GM12801 (cell line): ENCODE data around the gene DOK6.

ENCODE experiments used
- TF ChIP-seq, protein P1 (sequence below): IDR thresholded peaks from one replicate; pipeline ENCODE4 v1.5.1; 2011; ENCODE audit warnings: control low read depth; ENCODE audit not compliant: insufficient read length; ENCODE audit errors: extremely low read depth

DOK6 gene

DNA sequence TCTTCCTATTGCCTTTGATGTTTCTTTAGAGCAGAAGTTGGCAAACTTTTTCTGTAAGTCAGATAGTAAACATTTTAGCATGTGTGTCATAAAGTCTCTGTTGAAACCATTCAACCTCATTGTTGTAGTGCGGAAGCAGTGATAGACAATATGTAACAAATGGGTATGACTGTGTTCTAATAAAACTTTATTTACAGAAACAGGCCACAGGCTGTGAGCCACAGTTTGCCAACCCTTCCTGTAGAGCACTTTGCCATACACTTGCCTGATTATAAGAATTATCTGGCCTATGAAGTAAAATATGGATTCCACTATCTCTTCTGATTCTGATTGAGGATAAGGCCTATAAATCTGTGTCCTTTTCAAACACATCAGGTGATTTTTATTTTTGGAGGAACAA lies 237.4 kb downstream of the DOK6 start:
- TF ChIP-seq, protein P1, sequence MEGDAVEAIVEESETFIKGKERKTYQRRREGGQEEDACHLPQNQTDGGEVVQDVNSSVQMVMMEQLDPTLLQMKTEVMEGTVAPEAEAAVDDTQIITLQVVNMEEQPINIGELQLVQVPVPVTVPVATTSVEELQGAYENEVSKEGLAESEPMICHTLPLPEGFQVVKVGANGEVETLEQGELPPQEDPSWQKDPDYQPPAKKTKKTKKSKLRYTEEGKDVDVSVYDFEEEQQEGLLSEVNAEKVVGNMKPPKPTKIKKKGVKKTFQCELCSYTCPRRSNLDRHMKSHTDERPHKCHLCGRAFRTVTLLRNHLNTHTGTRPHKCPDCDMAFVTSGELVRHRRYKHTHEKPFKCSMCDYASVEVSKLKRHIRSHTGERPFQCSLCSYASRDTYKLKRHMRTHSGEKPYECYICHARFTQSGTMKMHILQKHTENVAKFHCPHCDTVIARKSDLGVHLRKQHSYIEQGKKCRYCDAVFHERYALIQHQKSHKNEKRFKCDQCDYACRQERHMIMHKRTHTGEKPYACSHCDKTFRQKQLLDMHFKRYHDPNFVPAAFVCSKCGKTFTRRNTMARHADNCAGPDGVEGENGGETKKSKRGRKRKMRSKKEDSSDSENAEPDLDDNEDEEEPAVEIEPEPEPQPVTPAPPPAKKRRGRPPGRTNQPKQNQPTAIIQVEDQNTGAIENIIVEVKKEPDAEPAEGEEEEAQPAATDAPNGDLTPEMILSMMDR = no peak

DNA sequence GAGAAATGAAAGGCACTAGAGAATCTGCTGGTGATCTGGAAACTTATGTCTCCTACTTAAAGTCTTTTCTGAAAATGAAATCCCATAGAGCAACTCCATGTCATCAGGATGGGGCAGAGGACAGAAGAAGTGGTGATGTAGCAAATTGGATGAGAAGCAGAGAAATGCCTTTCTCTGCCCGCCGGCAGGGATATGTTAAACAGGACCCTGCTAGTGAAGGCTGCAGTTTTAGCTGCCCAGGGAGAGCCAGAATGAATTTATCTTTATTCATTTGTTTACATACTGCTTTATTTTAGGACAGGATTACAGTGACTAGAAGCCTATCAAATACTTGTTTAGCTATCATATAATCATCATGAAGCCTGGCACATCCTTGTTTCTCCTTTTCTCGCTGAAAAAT lies 247.0 kb downstream of the DOK6 start:
- TF ChIP-seq, protein P1 = no peak

DNA sequence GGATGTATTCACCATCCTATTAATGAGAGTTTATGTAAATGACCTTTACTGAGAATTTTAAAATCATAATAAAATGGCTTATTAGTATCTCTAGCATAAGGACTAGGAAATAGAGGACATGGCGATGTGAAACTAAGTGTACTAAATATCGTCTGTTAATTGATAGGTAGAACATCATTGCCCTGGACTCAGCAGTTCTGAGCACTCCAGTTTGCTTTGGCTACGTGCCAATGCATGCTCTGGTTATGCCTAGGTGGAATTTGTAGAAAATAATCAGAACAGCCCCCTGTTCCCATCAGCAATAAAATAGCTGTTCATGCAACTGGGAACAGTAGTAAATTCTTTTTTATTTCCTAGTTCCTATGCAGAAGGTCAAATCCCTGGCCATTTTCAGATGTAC lies 247.8 kb downstream of the DOK6 start:
- TF ChIP-seq, protein P1 = no peak

DNA sequence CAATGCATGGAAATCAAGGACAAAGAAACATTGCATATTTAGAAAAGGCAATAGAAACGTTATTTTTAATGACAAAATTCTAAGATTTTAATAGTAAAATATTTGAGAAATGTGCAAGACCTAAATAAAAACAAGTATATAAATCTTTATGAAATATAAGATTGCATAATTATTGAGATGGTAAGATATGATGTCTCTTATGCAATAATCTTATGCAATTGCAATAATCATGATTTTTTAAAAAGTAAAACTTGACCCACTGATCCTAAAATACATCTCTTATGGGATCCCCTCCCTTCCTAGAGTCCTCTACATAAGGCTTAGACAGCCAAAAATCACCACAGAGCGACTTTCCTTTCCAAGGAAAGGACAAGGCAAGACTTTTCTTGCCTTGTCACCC lies 249.0 kb downstream of the DOK6 start:
- TF ChIP-seq, protein P1 = no peak

DNA sequence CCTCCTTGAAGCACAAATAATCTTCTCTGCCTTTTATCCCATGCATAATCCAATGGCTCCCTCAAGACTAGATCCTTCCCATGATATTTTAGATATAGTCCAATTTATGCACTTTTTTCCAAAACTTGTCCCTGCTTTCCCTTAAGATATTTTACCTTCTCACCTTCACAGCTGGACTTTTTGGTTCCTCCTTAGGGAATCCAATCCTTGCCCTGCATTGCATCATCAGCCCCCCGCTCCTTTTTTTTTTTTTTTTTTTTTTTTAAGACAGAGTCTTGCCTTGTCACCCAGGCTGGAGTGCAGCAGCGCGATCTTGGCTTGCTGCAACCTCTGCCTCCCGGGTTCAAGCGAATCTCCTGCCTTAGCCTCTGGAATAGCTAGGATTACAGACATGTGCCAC lies 250.6 kb downstream of the DOK6 start:
- TF ChIP-seq, protein P1 = no peak

DNA sequence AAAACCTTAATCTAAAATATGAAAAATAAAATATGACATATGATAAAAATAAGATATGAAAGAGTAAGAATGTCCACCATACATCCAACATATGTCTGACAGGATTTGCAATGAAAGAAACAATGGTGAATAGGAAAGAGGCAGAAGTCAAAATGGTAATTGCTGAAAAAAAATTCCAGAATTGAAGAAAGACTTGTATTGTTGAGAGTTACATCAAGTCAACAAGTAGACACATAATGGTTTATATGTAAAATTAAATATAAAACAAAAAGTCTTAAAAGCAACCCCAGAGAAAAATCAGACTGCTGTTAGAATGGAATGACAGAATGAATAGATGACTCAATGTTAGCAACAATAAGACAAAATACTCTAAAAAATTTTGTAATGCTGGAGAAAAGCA lies 255.1 kb downstream of the DOK6 start:
- TF ChIP-seq, protein P1 = no peak

DNA sequence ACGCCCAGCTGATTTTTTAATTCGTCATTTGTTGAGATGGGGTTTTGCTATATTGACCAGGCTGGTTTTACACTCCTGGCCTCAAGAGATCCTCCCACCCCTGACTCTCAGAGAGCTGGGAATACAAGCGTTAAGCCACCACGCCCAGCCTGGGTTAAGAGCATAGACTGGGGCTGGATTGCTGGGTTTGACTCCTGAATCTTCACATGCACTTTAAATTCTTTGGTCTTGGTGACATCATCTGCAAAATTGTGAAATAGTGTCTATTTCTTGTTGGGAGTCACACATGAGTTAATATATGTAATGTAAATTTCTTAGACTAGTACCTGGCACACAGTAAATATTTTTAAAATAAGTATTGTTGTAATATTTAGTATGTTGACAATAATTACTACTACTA lies 257.4 kb downstream of the DOK6 start:
- TF ChIP-seq, protein P1 = no peak

DNA sequence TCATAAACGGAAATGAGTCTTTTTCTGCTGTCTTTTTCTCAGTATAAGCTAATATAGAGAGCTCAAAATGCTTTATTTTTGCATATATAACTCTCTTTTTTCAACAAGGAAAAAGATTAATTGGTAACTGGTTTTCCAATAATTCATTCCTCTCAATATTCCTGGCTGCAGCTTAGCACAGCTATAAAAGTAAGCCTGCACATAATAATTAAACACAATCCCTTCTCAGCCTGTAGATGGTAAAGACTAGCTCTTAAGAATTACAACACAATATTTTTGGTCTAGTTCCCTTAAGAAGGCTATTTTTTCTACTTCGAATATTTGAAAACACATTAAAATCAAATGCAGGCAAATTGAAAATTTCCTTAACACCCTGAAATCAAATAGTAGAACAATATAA lies 258.0 kb downstream of the DOK6 start:
- TF ChIP-seq, protein P1 = no peak
